HG03159 (cell line): ENCODE results near the gene FHOD3.

Experiments used
- ATAC-seq: cut with Tn5 transposase; IDR thresholded peaks from one replicate; pipeline ENCODE4 v1.9.1; 2021; ENCODE audit warnings: mild to moderate bottlenecking, moderate library complexity; ENCODE audit not compliant: unreplicated experiment

The FHOD3 gene

GRCh38 chr18:36295880-36296301 lies 1.6 kb upstream of the FHOD3 start:
- no peak for ATAC-seq

GRCh38 chr18:36296650-36297416 lies 680 bp upstream of the FHOD3 start:
- ATAC-seq: peak; percentile 28

- no peak for ATAC-seq
Measured at GRCh38 chr18:36298126-36298741, 721 bp downstream of the FHOD3 start.

- no peak for ATAC-seq
Measured at GRCh38 chr18:36299015-36299414, 1.5 kb downstream of the FHOD3 start.

- ATAC-seq: no peak
Measured at GRCh38 chr18:36300211-36300610, 2.7 kb downstream of the FHOD3 start.

GRCh38 chr18:36301884-36302283 lies 4.4 kb downstream of the FHOD3 start:
- ATAC-seq: no peak

- no peak for ATAC-seq
Measured at GRCh38 chr18:36302676-36303075, 5.2 kb downstream of the FHOD3 start.

- ATAC-seq: no peak
Measured at GRCh38 chr18:36303211-36303844, 5.8 kb downstream of the FHOD3 start.

GRCh38 chr18:36304723-36305122 lies 7.2 kb downstream of the FHOD3 start:
- ATAC-seq: no peak

- ATAC-seq: no peak
Measured at GRCh38 chr18:36305375-36305774, 7.9 kb downstream of the FHOD3 start.

GRCh38 chr18:36307513-36307912 lies 10.0 kb downstream of the FHOD3 start:
- no peak for ATAC-seq

- ATAC-seq: no peak
Measured at GRCh38 chr18:36308711-36309435, 11.4 kb downstream of the FHOD3 start.

GRCh38 chr18:36309436-36310391 lies 12.2 kb downstream of the FHOD3 start:
- ATAC-seq: no peak

GRCh38 chr18:36311026-36311570 lies 13.6 kb downstream of the FHOD3 start:
- no peak for ATAC-seq

- ATAC-seq: no peak
Measured at GRCh38 chr18:36312806-36313395, 15.4 kb downstream of the FHOD3 start.

- no peak for ATAC-seq
Measured at GRCh38 chr18:36314098-36314497, 16.6 kb downstream of the FHOD3 start.

- ATAC-seq: no peak
Measured at GRCh38 chr18:36314754-36315153, 17.2 kb downstream of the FHOD3 start.

GRCh38 chr18:36315736-36316135 lies 18.2 kb downstream of the FHOD3 start:
- ATAC-seq: no peak

GRCh38 chr18:36316246-36316645 lies 18.7 kb downstream of the FHOD3 start:
- ATAC-seq: no peak
